A673 (cell line): ENCODE results near the gene GBP1. TPM values are rescaled to one million over a fixed set of nuclear protein-coding genes. Genes with fewer than 3 reads are reported as not detected.

Experiments
- BruUV-seq: library from RNA; stranded (reverse); fragments of 400-500 nt; replicated peaks from 2 replicates; lab custom pipeline; 2021; lab: Mats Ljungman, UMichigan
- CTCF ChIA-PET: fragments of 300-600 bp; sonication (Branson Sonifier 250); formaldehyde crosslinking; loops from one replicate; lab custom pipeline; 2022; ENCODE audit warnings: antibody characterized with exemption; lab: Charles Lee
- POLR2A ChIA-PET: fragments of 300-600 bp; sonication (Branson Sonifier 250); formaldehyde crosslinking; loops from one replicate; lab custom pipeline; 2022; ENCODE audit warnings: antibody characterized with exemption; ENCODE audit not compliant: low non-redundant PET; lab: Charles Lee
- DNase-seq: peaks from one replicate; pipeline ENCODE4 v3.0.0-alpha.2; 2015; ENCODE audit warnings: low spot score
- H3K27ac ChIP-seq: fragments of 200-600 bp; sonication (generic); 2 replicates; pipeline ENCODE4 v1.5.1; 2016; ENCODE audit warnings: mixed run types, low read depth, mild to moderate bottlenecking, mixed read lengths, antibody characterized with exemption, low read length; ENCODE audit not compliant: poor library complexity, severe bottlenecking
- H3K27me3 ChIP-seq: fragments of 200-600 bp; sonication (generic); replicated peaks from 2 replicates; pipeline ENCODE4 v1.6.1; 2017; ENCODE audit warnings: mixed run types, low read depth, mild to moderate bottlenecking, mixed read lengths, antibody characterized with exemption, low read length; ENCODE audit not compliant: insufficient read depth, poor library complexity
- H3K36me3 ChIP-seq: fragments of 200-600 bp; sonication (generic); 2 replicates; pipeline ENCODE4 v1.6.1; 2016; ENCODE audit warnings: mixed run types, mild to moderate bottlenecking, mixed read lengths, antibody characterized with exemption, low read length; ENCODE audit not compliant: insufficient read depth, poor library complexity, severe bottlenecking
- H3K4me1 ChIP-seq: fragments of 200-600 bp; sonication (generic); 2 replicates; pipeline ENCODE4 v1.6.1; 2017; ENCODE audit warnings: mixed run types, mild to moderate bottlenecking, mixed read lengths, antibody characterized with exemption, low read length; ENCODE audit not compliant: insufficient read depth, poor library complexity, severe bottlenecking
- H3K4me3 ChIP-seq: fragments of 200-600 bp; sonication (generic); 2 replicates; pipeline ENCODE4 v1.5.1; 2016; ENCODE audit warnings: low read depth, mixed run types, mild to moderate bottlenecking, mixed read lengths, low read length; ENCODE audit not compliant: poor library complexity, severe bottlenecking
- H3K9me3 ChIP-seq: fragments of 200-600 bp; sonication (generic); 2 replicates; pipeline ENCODE4 v1.6.1; 2016; ENCODE audit warnings: mixed run types, low read depth, mild to moderate bottlenecking, mixed read lengths, antibody characterized with exemption, low read length; ENCODE audit not compliant: poor library complexity, severe bottlenecking
- CTCF ChIP-seq: fragments of 300-800, 200-600 bp; sonication (generic); conservative IDR thresholded peaks from 2 replicates; pipeline ENCODE4 v1.5.1; 2017; ENCODE audit warnings: low read depth, mild to moderate bottlenecking, antibody characterized with exemption, low read length, moderate library complexity, mixed read lengths
- EZH2 ChIP-seq: fragments of 200-600 bp; sonication (generic); IDR thresholded peaks from 2 replicates; pipeline ENCODE4 v1.6.1; 2017; ENCODE audit warnings: borderline replicate concordance, low read depth, mild to moderate bottlenecking, mixed read lengths, antibody characterized with exemption, low read length; ENCODE audit not compliant: poor library complexity, severe bottlenecking
- intact Hi-C: fragments of 100-400 bp; cut with micrococcal nuclease; formaldehyde crosslinking; loops from one replicate; pipeline ENCODE4 v1.10.0; 2022; ENCODE audit not compliant: unreplicated experiment
- total RNA-seq: library from RNA; stranded (reverse); gene quantifications from 2 replicates; pipeline ENCODE4 v1.2.3, GENCODE V29; 2021

The GBP1 gene
- total RNA-seq, 1 experiment from 2014 or later: 10.1 TPM

GRCh38 chr1:89043940-89044339 lies 21.1 kb downstream of the GBP1 start:
- CTCF ChIA-PET: no interaction called here

GRCh38 chr1:89042491-89042890 lies 22.5 kb downstream of the GBP1 start:
- no TSS peak for BruUV-seq
- no peaks in the 10 kb centered on the region for H3K9me3 ChIP-seq
- no peaks in the 10 kb centered on the region for H3K36me3 ChIP-seq
- no peak overlapping the region for H3K27ac ChIP-seq
- no peaks in the 10 kb centered on the region for H3K4me1 ChIP-seq
- POLR2A ChIA-PET: no interaction called here
- intact Hi-C loops: no loop called here
- no peaks in the 10 kb centered on the region for H3K27me3 ChIP-seq
- no peak for DNase-seq
- CTCF ChIA-PET: no interaction called here
- H3K4me3 ChIP-seq: no peak overlapping the region
- TF ChIP-seq CTCF (no peak), EZH2 (no peak)

More at GRCh38 chr1:89043940-89044339, 21.1 kb downstream of the GBP1 start:
- no peak overlapping the region for H3K4me3 ChIP-seq
- H3K4me1 ChIP-seq: no peaks in the 10 kb centered on the region
- TF ChIP-seq CTCF (no peak), EZH2 (no peak)
- no peak for DNase-seq
- no peaks in the 10 kb centered on the region for H3K36me3 ChIP-seq
- intact Hi-C loops: no loop called here
- H3K9me3 ChIP-seq: no peaks in the 10 kb centered on the region
- no peak overlapping the region for H3K27ac ChIP-seq
- H3K27me3 ChIP-seq: no peaks in the 10 kb centered on the region
- POLR2A ChIA-PET: no interaction called here
- no TSS peak for BruUV-seq

- ChIA-PET POLR2A (interaction anchor here (0.6 kb wide), 1 partner anchor 33 kb away, joined by 5 read pairs; no protein-coding TSS in a partner anchor), CTCF (no interaction called here)
- DNase-seq: no peak
- no peak overlapping the region for H3K4me3 ChIP-seq
- intact Hi-C loops: no loop called here
- no TSS peak for BruUV-seq
- no peaks in the 10 kb centered on the region for H3K36me3 ChIP-seq
- TF ChIP-seq EZH2 (no peak), CTCF (no peak)
- H3K27me3 ChIP-seq: no peaks in the 10 kb centered on the region
- H3K9me3 ChIP-seq: no peaks in the 10 kb centered on the region
- H3K27ac ChIP-seq: no peak overlapping the region
- H3K4me1 ChIP-seq: no peaks in the 10 kb centered on the region
These were observed 23.3 kb downstream of the GBP1 start for GRCh38 chr1:89041721-89042120.
